22Rv1 (cell line): ENCODE results near the gene CHDH.

ENCODE experiments used
- H3K27ac ChIP-seq: fragments of 450-650 bp; 2 replicates; pipeline ENCODE4 v1.5.1; 2017
- CTCF ChIP-seq: fragments of 450-650 bp; IDR thresholded peaks from 2 replicates; pipeline ENCODE4 v1.5.1; 2017; ENCODE audit warnings: mild to moderate bottlenecking
- ZFX ChIP-seq: fragments of 450-650 bp; IDR thresholded peaks from 2 replicates; pipeline ENCODE4 v1.6.1; 2017; ENCODE audit warnings: antibody characterized with exemption, borderline replicate concordance

The CHDH gene

DNA sequence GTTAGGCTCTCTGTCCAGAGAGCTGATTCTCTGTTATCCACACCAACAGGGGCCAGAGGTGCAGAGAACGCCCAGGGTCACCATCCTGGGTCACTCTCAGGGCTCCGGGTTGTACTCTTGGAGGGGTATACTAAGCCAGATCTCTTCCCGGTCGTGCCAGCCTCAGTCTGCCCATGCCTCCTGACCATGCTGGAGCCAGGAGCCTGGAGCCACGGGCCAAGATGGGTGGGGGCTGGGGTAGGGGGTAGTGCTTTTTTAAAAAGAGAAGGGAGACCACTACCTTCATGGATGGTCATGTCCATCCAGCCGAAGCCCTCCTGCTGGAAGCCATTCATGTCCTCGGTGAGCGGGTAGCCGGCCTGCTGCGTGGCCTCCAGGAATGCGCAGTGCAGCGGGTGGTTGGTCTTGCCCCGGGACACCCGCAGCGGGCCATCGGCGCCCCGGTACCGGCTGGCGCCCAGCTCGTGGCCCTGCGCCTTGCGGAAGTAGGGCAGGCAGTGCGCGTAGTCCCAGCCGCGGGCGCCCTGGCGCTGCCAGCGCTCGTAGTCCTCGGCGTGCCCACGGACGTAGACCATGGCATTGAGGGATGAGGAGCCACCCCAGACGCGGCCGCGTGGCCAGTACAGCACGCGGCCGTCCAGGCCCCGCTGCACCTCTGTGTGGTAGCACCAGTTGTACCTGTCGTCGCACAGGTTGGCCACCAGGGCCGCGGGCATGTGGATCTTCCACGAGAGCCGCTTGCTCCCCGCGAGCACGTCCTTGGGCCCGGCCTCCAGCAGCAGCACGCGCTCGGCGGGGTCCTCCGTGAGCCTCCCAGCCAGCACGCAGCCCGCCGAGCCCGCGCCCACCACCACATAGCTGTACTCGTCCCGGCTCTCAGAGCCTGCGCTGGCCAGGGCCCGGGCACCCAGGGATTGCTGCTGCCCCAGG is 22.9 kb downstream of the CHDH start:
- no peak overlapping the region for H3K27ac ChIP-seq
- TF ChIP-seq CTCF, result no peak
- TF ChIP-seq ZFX, result no peak

GRCh38 chr3:53822331-53822741 is 23.9 kb downstream of the CHDH start:
- H3K27ac ChIP-seq, result no peak overlapping the region
- TF ChIP-seq ZFX (no peak), CTCF (no peak)

DNA sequence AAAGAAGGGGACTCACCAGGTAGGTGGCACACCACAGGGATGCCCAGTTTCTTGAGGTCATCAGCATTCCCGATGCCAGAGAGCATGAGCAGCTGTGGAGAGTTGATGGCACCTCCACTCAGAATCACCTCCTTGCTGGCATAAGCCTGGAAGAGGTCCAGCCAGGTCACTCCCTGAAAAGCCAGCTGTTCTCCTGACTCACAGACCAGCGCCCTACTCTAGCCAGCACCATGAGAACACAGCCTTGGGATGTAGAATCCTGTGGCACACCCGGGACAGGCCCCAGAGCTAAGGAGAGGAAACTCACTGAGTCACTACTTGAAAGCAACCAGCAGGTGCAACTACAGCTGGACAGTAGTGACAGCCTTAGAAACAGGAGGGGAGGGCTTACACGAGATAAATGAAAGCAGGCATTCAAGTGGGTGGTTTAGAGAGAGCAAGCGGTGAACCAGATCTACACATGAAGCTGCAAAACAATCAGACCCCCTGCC is 24.5 kb downstream of the CHDH start:
- H3K27ac ChIP-seq, result no peak overlapping the region
- TF ChIP-seq ZFX, result no peak
- TF ChIP-seq CTCF, result no peak

DNA sequence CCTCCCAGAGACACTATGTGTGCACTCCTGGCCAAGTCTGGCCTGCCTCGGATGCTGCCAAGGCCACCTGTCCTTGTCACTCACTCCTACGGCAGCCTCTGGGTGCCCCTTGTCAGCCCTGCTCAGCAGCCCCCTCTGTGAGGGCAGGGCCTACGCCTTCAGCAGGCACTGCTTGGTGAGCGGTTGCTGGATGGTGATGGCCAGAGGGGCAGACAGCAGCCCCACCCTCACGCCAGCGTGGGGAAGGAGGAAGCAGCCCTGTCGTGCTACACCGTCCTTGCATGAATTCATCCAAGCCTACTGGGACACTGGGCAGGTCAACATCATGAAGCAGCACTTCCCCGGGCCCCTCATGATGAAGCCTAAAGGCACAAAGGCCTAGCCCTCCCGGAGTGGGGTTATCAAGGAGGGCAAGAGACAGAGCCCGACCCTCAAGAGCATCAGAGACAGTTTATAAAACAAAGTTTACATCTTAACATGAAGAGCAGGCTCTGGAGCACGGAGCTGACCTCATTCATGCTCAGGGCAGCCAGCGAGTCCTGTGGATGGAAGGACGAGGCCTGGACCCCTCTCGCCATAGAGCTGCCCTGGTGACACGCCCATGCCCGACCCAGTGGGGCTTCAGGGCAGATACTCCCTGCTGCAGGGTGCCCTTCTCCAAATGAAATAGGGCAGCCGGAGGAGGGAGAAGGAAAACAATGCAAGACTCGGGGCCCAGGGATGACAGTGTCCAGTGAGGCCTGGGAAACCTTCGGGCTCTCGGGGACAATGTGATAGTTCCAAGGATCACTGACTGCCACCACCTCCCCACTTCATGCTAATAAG is 25.3 kb downstream of the CHDH start:
- TF ChIP-seq ZFX (no peak), CTCF (no peak)
- H3K27ac ChIP-seq, result no peak overlapping the region

GRCh38 chr3:53820084-53820483 is 26.1 kb downstream of the CHDH start:
- TF ChIP-seq ZFX, result no peak
- no peak for TF ChIP-seq CTCF
- H3K27ac ChIP-seq, result no peak overlapping the region

- no peak overlapping the region for H3K27ac ChIP-seq
- no peak for TF ChIP-seq ZFX
- TF ChIP-seq CTCF, result no peak
Observed at GRCh38 chr3:53819163-53819868, 26.9 kb downstream of the CHDH start.
